Ishikawa (cell line): ENCODE results near the gene LZIC.

ENCODE experiments used
- CEBPB ChIP-seq: IDR thresholded peaks from 2 replicates; pipeline ENCODE4 v1.6.1; 2012
- CREB1 ChIP-seq: IDR thresholded peaks from 2 replicates; pipeline ENCODE4 v1.6.1; 2012; ENCODE audit warnings: low read depth
- EGR1 ChIP-seq: IDR thresholded peaks from 2 replicates; pipeline ENCODE4 v1.6.1; 2012
- EP300 ChIP-seq: IDR thresholded peaks from 2 replicates; pipeline ENCODE4 v1.6.1; 2012; ENCODE audit warnings: borderline replicate concordance
- FOXM1 ChIP-seq: IDR thresholded peaks from 2 replicates; pipeline ENCODE4 v1.6.1; 2012; ENCODE audit warnings: low read depth, borderline replicate concordance
- NFIC ChIP-seq: IDR thresholded peaks from 2 replicates; pipeline ENCODE4 v1.6.1; 2012
- RAD21 ChIP-seq: IDR thresholded peaks from 2 replicates; pipeline ENCODE4 v1.6.1; 2012; ENCODE audit warnings: low read depth
- TAF1 ChIP-seq: IDR thresholded peaks from 2 replicates; pipeline ENCODE4 v1.6.1; 2012; ENCODE audit warnings: low read depth, mild to moderate bottlenecking
- TEAD4 ChIP-seq: IDR thresholded peaks from 2 replicates; pipeline ENCODE4 v1.6.1; 2012
- YY1 ChIP-seq: IDR thresholded peaks from 2 replicates; pipeline ENCODE4 v1.6.1; 2012; ENCODE audit warnings: low read depth
- TF ChIP-seq, protein P1 (sequence below): IDR thresholded peaks from 2 replicates; pipeline ENCODE4 v1.6.1; 2012
- TF ChIP-seq, protein P2 (sequence below): IDR thresholded peaks from 2 replicates; pipeline ENCODE4 v1.6.1; 2012
- TF ChIP-seq, protein P3 (sequence below): IDR thresholded peaks from 2 replicates; pipeline ENCODE4 v1.6.1; 2012; ENCODE audit warnings: low read depth, mild to moderate bottlenecking

DNA sequence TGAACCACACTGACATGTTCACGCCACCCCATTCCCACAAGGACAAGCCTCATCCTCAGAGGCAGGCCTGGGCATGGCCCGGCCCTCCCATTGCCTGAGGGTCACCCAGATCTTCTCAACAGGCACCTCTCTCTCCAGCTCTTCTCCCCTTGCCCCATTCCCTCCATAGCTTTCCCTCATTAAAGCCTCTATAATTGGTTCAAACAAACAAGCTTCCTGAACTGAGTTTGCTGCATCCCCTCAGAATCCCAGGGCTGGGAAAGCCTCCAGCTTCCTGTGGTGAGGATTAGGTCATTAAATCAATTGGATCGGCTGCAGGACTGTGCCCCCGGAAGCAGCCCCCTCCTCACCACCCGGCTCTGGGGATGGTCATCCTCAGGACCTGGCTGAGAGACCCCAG is 52.0 kb downstream of the LZIC start:
- TF ChIP-seq TEAD4 (no peak), CEBPB (no peak), NFIC (peak; percentile 42; the same call in 1 of the 2 replicates), RAD21 (no peak), FOXM1 (no peak), EP300 (no peak), CREB1 (no peak), YY1 (no peak), EGR1 (no peak), TAF1 (no peak)
- TF ChIP-seq, protein P1, sequence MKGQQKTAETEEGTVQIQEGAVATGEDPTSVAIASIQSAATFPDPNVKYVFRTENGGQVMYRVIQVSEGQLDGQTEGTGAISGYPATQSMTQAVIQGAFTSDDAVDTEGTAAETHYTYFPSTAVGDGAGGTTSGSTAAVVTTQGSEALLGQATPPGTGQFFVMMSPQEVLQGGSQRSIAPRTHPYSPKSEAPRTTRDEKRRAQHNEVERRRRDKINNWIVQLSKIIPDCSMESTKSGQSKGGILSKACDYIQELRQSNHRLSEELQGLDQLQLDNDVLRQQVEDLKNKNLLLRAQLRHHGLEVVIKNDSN, result no peak
- TF ChIP-seq, protein P2, sequence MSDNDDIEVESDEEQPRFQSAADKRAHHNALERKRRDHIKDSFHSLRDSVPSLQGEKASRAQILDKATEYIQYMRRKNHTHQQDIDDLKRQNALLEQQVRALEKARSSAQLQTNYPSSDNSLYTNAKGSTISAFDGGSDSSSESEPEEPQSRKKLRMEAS, result no peak
- TF ChIP-seq, protein P3, sequence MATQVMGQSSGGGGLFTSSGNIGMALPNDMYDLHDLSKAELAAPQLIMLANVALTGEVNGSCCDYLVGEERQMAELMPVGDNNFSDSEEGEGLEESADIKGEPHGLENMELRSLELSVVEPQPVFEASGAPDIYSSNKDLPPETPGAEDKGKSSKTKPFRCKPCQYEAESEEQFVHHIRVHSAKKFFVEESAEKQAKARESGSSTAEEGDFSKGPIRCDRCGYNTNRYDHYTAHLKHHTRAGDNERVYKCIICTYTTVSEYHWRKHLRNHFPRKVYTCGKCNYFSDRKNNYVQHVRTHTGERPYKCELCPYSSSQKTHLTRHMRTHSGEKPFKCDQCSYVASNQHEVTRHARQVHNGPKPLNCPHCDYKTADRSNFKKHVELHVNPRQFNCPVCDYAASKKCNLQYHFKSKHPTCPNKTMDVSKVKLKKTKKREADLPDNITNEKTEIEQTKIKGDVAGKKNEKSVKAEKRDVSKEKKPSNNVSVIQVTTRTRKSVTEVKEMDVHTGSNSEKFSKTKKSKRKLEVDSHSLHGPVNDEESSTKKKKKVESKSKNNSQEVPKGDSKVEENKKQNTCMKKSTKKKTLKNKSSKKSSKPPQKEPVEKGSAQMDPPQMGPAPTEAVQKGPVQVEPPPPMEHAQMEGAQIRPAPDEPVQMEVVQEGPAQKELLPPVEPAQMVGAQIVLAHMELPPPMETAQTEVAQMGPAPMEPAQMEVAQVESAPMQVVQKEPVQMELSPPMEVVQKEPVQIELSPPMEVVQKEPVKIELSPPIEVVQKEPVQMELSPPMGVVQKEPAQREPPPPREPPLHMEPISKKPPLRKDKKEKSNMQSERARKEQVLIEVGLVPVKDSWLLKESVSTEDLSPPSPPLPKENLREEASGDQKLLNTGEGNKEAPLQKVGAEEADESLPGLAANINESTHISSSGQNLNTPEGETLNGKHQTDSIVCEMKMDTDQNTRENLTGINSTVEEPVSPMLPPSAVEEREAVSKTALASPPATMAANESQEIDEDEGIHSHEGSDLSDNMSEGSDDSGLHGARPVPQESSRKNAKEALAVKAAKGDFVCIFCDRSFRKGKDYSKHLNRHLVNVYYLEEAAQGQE, result no peak
